AG04450 (cell line): ENCODE results near the gene XYLB. TPM values are rescaled to one million over a fixed set of nuclear protein-coding genes. Genes with fewer than 3 reads are reported as not detected.

Source experiments
- CTCF ChIA-PET: fragments of 300-600, 350-600 bp; formaldehyde crosslinking; extraction: SDS; loops from one replicate; lab custom pipeline; 2022; ENCODE audit warnings: antibody characterized with exemption, inconsistent platforms; lab: Charles Lee
- POLR2A ChIA-PET: fragments of 350-600 bp; formaldehyde crosslinking; extraction: SDS; loops from one replicate; lab custom pipeline; 2021; ENCODE audit warnings: antibody characterized with exemption, inconsistent platforms; lab: Yijun Ruan, JAX
- DNase-seq: peaks from one replicate; pipeline ENCODE4 v3.0.0-alpha.2; 2011; ENCODE audit warnings: low read depth, low spot score
- H3K27ac ChIP-seq: one replicate; pipeline ENCODE4 v1.5.1; 2012; ENCODE audit warnings: low read depth, low read length, control low read depth
- H3K27me3 ChIP-seq: one replicate; pipeline ENCODE4 v1.6.0; 2012; ENCODE audit warnings: low read length; ENCODE audit not compliant: control insufficient read depth, insufficient read depth
- H3K4me3 ChIP-seq: 2 replicates; pipeline ENCODE4 v1.5.1; 2011; ENCODE audit warnings: mild to moderate bottlenecking, low read depth, low read length, control low read depth
- H3K9me3 ChIP-seq: 2 replicates; pipeline ENCODE4 v1.5.1; 2012; ENCODE audit warnings: low read length; ENCODE audit not compliant: control insufficient read depth, insufficient read depth
- polyA plus RNA-seq: library from polyadenylated mRNA; depleted of rRNA; stranded (reverse); fragments of >200 nt; gene quantifications from 2 replicates; pipeline ENCODE4 v1.2.3, GENCODE V29; 2011
- TF ChIP-seq, protein P1 (sequence below): IDR thresholded peaks from 2 replicates; pipeline ENCODE4 v1.5.1; 2011; ENCODE audit warnings: low read depth, low read length, control low read depth, inconsistent platforms

Gene XYLB
- polyA plus RNA-seq, 1 experiment, result 4.0 TPM

GRCh38 chr3:38334142-38335055 lies 12.2 kb upstream of the XYLB start:
- H3K27ac ChIP-seq, result no peak overlapping the region
- peak; percentile 18 for DNase-seq
- H3K27me3 ChIP-seq, result peaks cover 3% of the 10 kb centered on the region
- H3K4me3 ChIP-seq, result no peak overlapping the region
- no peaks in the 10 kb centered on the region for H3K9me3 ChIP-seq
- TF ChIP-seq, protein P1, sequence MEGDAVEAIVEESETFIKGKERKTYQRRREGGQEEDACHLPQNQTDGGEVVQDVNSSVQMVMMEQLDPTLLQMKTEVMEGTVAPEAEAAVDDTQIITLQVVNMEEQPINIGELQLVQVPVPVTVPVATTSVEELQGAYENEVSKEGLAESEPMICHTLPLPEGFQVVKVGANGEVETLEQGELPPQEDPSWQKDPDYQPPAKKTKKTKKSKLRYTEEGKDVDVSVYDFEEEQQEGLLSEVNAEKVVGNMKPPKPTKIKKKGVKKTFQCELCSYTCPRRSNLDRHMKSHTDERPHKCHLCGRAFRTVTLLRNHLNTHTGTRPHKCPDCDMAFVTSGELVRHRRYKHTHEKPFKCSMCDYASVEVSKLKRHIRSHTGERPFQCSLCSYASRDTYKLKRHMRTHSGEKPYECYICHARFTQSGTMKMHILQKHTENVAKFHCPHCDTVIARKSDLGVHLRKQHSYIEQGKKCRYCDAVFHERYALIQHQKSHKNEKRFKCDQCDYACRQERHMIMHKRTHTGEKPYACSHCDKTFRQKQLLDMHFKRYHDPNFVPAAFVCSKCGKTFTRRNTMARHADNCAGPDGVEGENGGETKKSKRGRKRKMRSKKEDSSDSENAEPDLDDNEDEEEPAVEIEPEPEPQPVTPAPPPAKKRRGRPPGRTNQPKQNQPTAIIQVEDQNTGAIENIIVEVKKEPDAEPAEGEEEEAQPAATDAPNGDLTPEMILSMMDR, result no peak
- ChIA-PET CTCF (interaction anchor here (0.8 to 2.2 kb wide), 3 partner anchors 11 to 162 kb away, joined by 3 to 21 read pairs (median 4); partner anchors contain the start of genes EXOG and XYLB), POLR2A (no interaction called here)

- H3K27ac ChIP-seq, result no peak overlapping the region
- H3K9me3 ChIP-seq, result no peaks in the 10 kb centered on the region
- DNase-seq, result no peak
- POLR2A ChIA-PET, result interaction anchor here (0.6 kb wide), 1 partner anchor 49 kb away, joined by 5 read pairs; no protein-coding TSS in a partner anchor
- TF ChIP-seq, protein P1, result no peak
- H3K27me3 ChIP-seq, result peaks cover 3% of the 10 kb centered on the region
- CTCF ChIA-PET, result interaction anchor here (0.7 to 2.2 kb wide), 3 partner anchors 10 to 678 kb away, joined by 3 to 21 read pairs (median 4); partner anchors contain the start of genes EXOG and XYLB
- H3K4me3 ChIP-seq, result no peak overlapping the region
These were observed 11.3 kb upstream of the XYLB start for GRCh38 chr3:38335263-38335662.

- TF ChIP-seq, protein P1, result no peak
- peaks cover 3% of the 10 kb centered on the region for H3K27me3 ChIP-seq
- ChIA-PET POLR2A (no interaction called here), CTCF (interaction anchor here (0.7 kb wide), 1 partner anchor 9 kb away, joined by 3 read pairs; the partner anchor contains the start of gene XYLB)
- no peak overlapping the region for H3K27ac ChIP-seq
- no peak overlapping the region for H3K4me3 ChIP-seq
- H3K9me3 ChIP-seq, result no peaks in the 10 kb centered on the region
- DNase-seq, result no peak
These were observed 8.9 kb upstream of the XYLB start for GRCh38 chr3:38337703-38338102.

DNA sequence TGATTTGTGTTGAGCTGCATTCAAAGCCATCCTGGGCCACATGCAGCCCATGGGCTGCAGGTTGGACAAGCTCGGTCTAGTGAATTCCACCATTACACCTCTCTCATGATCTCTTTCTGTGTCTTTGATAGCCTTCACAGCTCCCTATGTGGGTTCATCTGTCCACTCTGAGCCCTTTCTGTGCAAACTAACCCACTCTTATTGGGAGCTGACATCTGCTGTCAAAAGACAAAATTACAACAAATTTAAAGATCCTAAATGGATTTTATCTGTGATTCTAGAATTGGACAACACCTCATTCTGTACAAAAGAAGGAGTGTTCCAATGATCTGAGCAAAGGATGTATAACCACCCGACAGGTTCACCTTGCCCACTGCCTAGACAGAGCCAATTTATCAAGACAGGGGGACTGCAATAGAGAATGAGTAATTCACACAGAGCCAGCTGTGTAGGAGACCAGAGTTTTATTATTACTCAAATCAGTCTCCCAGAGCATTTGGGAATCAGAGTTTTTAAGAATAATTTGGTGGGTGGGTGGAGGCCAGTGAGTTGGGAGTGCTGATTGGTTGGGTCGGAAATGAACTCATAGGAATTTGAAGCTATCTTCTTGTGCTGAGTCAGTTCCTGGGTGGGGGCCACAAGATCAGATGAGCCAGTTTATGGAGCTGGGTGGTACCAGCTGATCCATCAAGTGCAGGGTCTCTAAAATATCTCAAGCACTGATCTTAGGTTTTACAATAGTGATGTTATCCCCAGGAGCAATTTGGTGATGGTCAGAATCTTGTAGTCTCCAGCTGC lies 2.6 kb upstream of the XYLB start:
- no peak for DNase-seq
- no peak overlapping the region for H3K4me3 ChIP-seq
- TF ChIP-seq, protein P1, result no peak
- ChIA-PET POLR2A (no interaction called here), CTCF (interaction anchor here (0.7 to 4.4 kb wide), 4 partner anchors 9 to 226 kb away, joined by 4 to 117 read pairs (median 16); no protein-coding TSS in a partner anchor)
- H3K27ac ChIP-seq, result no peak overlapping the region
- no peaks in the 10 kb centered on the region for H3K27me3 ChIP-seq
- H3K9me3 ChIP-seq, result no peaks in the 10 kb centered on the region
